Measurements from ENCODE around the gene EIF4G3. TPM values are rescaled to one million over a fixed set of nuclear protein-coding genes. Genes with fewer than 3 reads are reported as not detected.

Gene EIF4G3
- total and polyA plus RNA-seq, 10 of the 15 experiments (the other 5 are each of a cell fraction or from before 2014, with no cell fraction given): 7.4 to 45.1 (median 29.1) TPM

GRCh38 chr1:20931930-20932436, 244.7 kb downstream of the EIF4G3 start (continued):
- TF ChIP-seq SKIL (IDR thresholded peaks at IDR 0.05; ENCODE audit: low read depth, poor library complexity, severe bottlenecking): peak; percentile 41
- TF ChIP-seq ELK1 (IDR thresholded peaks at IDR 0.05; ENCODE audit: low read depth, low read length): no peak
- peak; percentile 73; the same call in 1 of the 2 replicates for TF ChIP-seq IRF4 (IDR thresholded peaks at IDR 0.05; ENCODE audit: low read depth, low read length)
- no peak for TF ChIP-seq SP1 (IDR thresholded peaks at IDR 0.05; ENCODE audit: low read depth, low read length)
- no peak for TF ChIP-seq RB1 (IDR thresholded peaks at IDR 0.05; ENCODE audit: borderline replicate concordance)
- no peak for TF ChIP-seq ATF2 (IDR thresholded peaks at IDR 0.05; ENCODE audit: low read length)
- 0 out of 2 replicates have a peak, but pooled peaks have one; percentile 73 for TF ChIP-seq ZBED1 (IDR thresholded peaks at IDR 0.05; ENCODE audit: borderline replicate concordance)
- TF ChIP-seq CEBPB (IDR thresholded peaks at IDR 0.05; ENCODE audit: borderline replicate concordance in 1 of 2, low read depth in 2 of 2, low read length in 2 of 2): no peak
- no peak for TF ChIP-seq STAT3 (IDR thresholded peaks at IDR 0.05; ENCODE audit: low read depth, low read length)
- no peak for TF ChIP-seq ZZZ3 (IDR thresholded peaks at IDR 0.05; ENCODE audit: control insufficient read depth, insufficient read length, low read depth)
- no peak for TF ChIP-seq ASH2L (IDR thresholded peaks at IDR 0.05; ENCODE audit: borderline replicate concordance, low read depth)
- TF ChIP-seq ZNF274 (IDR thresholded peaks at IDR 0.05; ENCODE audit: insufficient read depth, insufficient read length): no peak
- peak; percentile 79 for TF ChIP-seq EED (IDR thresholded peaks at IDR 0.05; ENCODE audit: low read depth)
- no peak for TF ChIP-seq MLLT1 (IDR thresholded peaks at IDR 0.05)
- TF ChIP-seq ZNF592 (IDR thresholded peaks at IDR 0.05): no peak
- TF ChIP-seq NR2C1 (IDR thresholded peaks at IDR 0.05): no peak
- TF ChIP-seq MEF2B (IDR thresholded peaks at IDR 0.05; ENCODE audit: partially characterized antibody, poor library complexity, severe bottlenecking): peak; percentile 89
- TF ChIP-seq BHLHE40 (IDR thresholded peaks at IDR 0.05; ENCODE audit: borderline replicate concordance in 1 of 2, low read depth in 2 of 2, low read length in 1 of 2): no peak
- TF ChIP-seq CHD2 (IDR thresholded peaks at IDR 0.05; ENCODE audit: borderline replicate concordance, low read depth, low read length): no peak
- TF ChIP-seq ZNF207 (IDR thresholded peaks at IDR 0.05; ENCODE audit: borderline replicate concordance): no peak

Data from GM12878 (cell line).